Lower leg skin (tissue), 4 donors: ENCODE data around the gene ECT2. TPM values are rescaled to one million over a fixed set of nuclear protein-coding genes. Genes with fewer than 3 reads are reported as not detected.

ENCODE experiments used
- DNase-seq, 2 donors: peaks; one replicate each; pipeline ENCODE4 v3.0.0-alpha.2; 2019; ENCODE audit warnings: low spot score in 2 of 2
- H3K4me3 ChIP-seq: fragments of 200-600 bp; sonication (generic); 2 replicates; pipeline ENCODE4 v1.5.1; 2017; ENCODE audit warnings: mild to moderate bottlenecking, low read depth; ENCODE audit not compliant: poor library complexity, severe bottlenecking
- POLR2A ChIP-seq, 2 donors: fragments of 450-650 bp; IDR thresholded peaks; one replicate each; pipeline ENCODE4 v1.6.1; 2016 to 2017; ENCODE audit warnings: antibody characterized with exemption in 2 of 2, mild to moderate bottlenecking in 1 of 2, moderate library complexity in 1 of 2
- WGBS, 2 donors: methylation state at CpG; one replicate each; pipeline ENCODE4 v1.1.5; 2018; 5-methylcytosine and 5-hydroxymethylcytosine counted together
- intact Hi-C: fragments of 100-400 bp; cut with DNase I; formaldehyde crosslinking; loops from one replicate; pipeline ENCODE4 v1.15.0; 2023; ENCODE audit warnings: low total_unique reads
- total RNA-seq, 4 donors: library from RNA; depleted of rRNA; stranded (reverse); fragments of >200 nt; gene quantifications; one replicate each; pipeline ENCODE4 v1.1.0, GENCODE V29; 2016
- TF ChIP-seq, protein P1 (sequence below), 3 donors: fragments of 450-650 bp; IDR thresholded peaks; one replicate each; pipeline ENCODE4 v1.5.1; 2016; ENCODE audit warnings: antibody characterized with exemption in 3 of 3, mild to moderate bottlenecking in 3 of 3, moderate library complexity in 2 of 3

ECT2 gene
- total RNA-seq, 4 donors from 2014 or later = 8.3 to 11.7 (median 10.8) TPM

DNA sequence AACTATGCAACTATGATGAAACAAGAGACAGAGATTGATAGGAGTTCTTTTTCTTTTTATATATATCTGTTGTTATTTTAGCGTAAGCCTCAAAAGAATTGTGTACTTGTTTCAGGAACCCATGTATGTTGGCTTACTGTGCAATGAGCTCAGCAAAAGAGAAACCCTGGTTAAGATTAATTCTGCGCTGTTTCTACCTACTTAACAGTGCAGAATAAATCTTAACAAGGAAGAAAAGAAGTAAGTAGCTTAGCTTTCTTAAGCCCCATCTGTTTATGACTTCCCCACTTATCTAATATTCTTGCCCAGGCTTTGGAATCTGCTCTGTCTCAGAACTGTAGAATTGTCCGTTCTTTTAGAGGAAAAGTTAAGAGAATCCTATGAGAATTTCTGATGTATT lies 27.4 kb downstream of the ECT2 start:
- no peak for TF ChIP-seq POLR2A (IDR thresholded peaks at IDR 0.05)
- TF ChIP-seq, protein P1, sequence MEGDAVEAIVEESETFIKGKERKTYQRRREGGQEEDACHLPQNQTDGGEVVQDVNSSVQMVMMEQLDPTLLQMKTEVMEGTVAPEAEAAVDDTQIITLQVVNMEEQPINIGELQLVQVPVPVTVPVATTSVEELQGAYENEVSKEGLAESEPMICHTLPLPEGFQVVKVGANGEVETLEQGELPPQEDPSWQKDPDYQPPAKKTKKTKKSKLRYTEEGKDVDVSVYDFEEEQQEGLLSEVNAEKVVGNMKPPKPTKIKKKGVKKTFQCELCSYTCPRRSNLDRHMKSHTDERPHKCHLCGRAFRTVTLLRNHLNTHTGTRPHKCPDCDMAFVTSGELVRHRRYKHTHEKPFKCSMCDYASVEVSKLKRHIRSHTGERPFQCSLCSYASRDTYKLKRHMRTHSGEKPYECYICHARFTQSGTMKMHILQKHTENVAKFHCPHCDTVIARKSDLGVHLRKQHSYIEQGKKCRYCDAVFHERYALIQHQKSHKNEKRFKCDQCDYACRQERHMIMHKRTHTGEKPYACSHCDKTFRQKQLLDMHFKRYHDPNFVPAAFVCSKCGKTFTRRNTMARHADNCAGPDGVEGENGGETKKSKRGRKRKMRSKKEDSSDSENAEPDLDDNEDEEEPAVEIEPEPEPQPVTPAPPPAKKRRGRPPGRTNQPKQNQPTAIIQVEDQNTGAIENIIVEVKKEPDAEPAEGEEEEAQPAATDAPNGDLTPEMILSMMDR (IDR thresholded peaks at IDR 0.05) = no peak
- no peak for DNase-seq
- no peak overlapping the region for H3K4me3 ChIP-seq
- intact Hi-C loops = no loop called here
- WGBS, 2 donors = 95 to 98% methylated on average over 3 of the region's 3 CpGs

DNA sequence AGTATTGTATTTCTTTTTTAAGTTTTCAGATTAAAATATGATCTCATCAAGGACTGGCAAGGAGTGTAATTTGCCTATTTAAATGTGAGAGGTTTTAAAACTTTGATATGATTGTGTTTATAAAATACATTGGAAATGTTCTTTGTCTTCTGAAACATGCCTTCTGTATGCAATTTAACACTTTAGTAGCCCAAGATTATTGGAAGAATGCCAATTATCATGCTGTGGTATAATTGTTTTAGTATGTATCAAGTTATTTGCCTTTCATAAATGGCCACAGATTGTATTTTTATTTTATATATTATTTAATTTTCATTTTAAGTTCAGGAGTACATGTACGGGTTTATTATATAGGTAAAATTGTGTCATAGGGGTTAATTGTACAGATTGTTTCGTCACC lies 31.7 kb downstream of the ECT2 start:
- intact Hi-C loops = no loop called here
- TF ChIP-seq, protein P1 (IDR thresholded peaks at IDR 0.05) = no peak
- TF ChIP-seq POLR2A (IDR thresholded peaks at IDR 0.05) = no peak
- WGBS, 2 donors = 95 to 97% methylated on average over 2 of the region's 2 CpGs
- no peak overlapping the region for H3K4me3 ChIP-seq
- DNase-seq = no peak

DNA sequence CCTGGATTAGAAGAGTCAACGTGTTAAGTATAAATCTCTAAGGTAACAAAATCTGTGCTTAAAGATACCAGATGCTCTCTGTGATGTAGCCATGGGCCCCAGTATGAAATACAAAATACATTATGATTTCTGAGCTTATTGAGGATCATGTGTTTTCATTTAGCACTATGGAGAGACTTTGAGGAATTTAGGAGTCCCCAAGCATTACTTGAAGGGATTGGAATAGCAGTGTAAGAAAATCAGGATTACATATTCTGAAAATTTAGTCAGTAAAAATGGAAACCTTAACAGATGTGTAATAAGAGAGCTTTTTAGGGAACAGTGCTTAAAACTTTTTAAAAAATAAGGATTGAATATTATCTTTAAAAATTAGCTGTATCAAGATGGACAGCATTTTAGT lies 35.5 kb downstream of the ECT2 start:
- intact Hi-C loops = no loop called here
- TF ChIP-seq, protein P1 (IDR thresholded peaks at IDR 0.05) = no peak
- TF ChIP-seq POLR2A (IDR thresholded peaks at IDR 0.05) = no peak
- DNase-seq = no peak
- H3K4me3 ChIP-seq = no peak overlapping the region
- WGBS, 2 donors = 96 to 97% methylated on average over 1 of the region's 1 CpG

DNA sequence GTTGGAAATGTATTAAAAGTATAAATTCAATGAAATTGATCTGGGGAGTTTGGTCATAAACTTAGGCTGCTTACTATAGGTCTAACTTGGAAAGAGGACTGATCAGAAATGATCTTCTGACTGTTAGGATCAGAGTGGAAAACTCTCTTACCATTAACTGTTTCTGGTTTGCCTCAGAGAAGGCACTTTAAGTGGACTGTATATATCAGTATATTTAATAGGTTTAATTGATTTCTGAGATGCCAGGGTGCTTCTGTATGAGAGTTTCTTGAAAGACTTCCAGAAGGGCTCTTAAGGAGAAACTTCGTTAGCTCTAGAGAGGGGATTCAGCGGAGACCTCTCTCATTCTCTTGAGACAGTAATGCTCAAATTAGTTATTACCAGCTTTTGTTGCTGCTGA lies 36.5 kb downstream of the ECT2 start:
- TF ChIP-seq POLR2A (IDR thresholded peaks at IDR 0.05) = no peak
- TF ChIP-seq, protein P1 (IDR thresholded peaks at IDR 0.05) = no peak
- no peak overlapping the region for H3K4me3 ChIP-seq
- 97 to 100% methylated on average over 2 of the region's 2 CpGs for WGBS, 2 donors
- intact Hi-C loops = no loop called here
- no peak for DNase-seq

DNA sequence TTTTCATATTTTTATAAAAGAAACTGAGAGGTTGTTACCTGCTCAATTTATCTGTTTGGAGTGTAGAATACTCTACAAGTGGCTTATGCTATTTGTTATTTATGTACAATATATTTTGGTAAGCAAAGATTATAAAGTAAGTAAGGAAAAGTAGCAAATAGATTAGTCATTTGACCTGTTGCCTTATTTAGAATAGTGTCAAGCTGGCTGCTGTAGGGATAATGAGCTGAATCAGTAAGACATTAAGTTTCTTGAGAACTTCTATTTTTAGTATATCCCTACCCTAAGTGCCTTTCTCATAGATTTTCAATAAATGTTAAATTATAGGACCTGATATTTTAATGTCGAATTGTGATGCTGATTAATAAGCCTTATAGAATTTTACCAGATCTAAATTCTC lies 37.2 kb downstream of the ECT2 start:
- TF ChIP-seq, protein P1 (IDR thresholded peaks at IDR 0.05) = no peak
- no peak for TF ChIP-seq POLR2A (IDR thresholded peaks at IDR 0.05)
- intact Hi-C loops = no loop called here
- no peak for DNase-seq
- no peak overlapping the region for H3K4me3 ChIP-seq
- 94 to 96% methylated on average over 1 of the region's 1 CpG for WGBS, 2 donors

DNA sequence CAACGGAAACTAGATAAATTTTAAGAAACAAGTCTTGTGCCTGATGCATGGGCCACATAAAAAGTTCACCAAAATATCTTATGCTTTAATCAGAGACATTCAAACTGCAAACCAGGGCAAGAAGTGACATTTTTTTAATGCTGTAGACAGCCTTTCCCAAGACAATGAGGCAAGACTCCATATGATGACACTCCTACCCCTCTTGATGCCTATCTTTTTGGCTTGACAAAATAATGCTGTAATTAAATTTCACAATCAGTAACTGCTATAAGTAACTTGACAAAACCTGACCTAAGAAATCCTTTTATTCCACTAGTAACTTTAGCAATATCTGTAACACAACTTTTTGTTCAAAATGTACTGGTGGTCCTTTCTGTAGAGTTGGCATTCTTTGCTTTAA lies 48.7 kb downstream of the ECT2 start:
- intact Hi-C loops = no loop called here

More for the DNA sequence above, 48.7 kb downstream of the ECT2 start:
- TF ChIP-seq, protein P1 (IDR thresholded peaks at IDR 0.05) = no peak
- TF ChIP-seq POLR2A (IDR thresholded peaks at IDR 0.05) = no peak
- WGBS, 2 donors = 90 to 93% methylated on average over 1 of the region's 1 CpG
- no peak overlapping the region for H3K4me3 ChIP-seq
- no peak for DNase-seq
